HepG2 (cell line): ENCODE data around the gene PHKA2.

Source experiments
- ARHGAP35 ChIP-seq: sonication (generic); formaldehyde crosslinking; IDR thresholded peaks from 2 replicates; pipeline ENCODE4 v1.9.0; 2022; ENCODE audit warnings: mild to moderate bottlenecking, inconsistent platforms, moderate library complexity, missing genetic modification reagents, borderline replicate concordance
- NFATC3 ChIP-seq: sonication (generic); formaldehyde crosslinking; IDR thresholded peaks from 2 replicates; pipeline ENCODE4 v1.5.1; 2020; ENCODE audit warnings: mild to moderate bottlenecking, missing genetic modification reagents
- POLR2AphosphoS5 ChIP-seq: IDR thresholded peaks from 2 replicates; pipeline ENCODE4 v1.6.1; 2012; ENCODE audit warnings: low read depth, low read length
- ZFAT ChIP-seq: sonication (generic); formaldehyde crosslinking; conservative IDR thresholded peaks from 2 replicates; pipeline ENCODE4 v1.8.1; 2023; ENCODE audit warnings: missing genetic modification reagents, inconsistent platforms
- ZFP82 ChIP-seq: sonication (generic); formaldehyde crosslinking; IDR thresholded peaks from 2 replicates; pipeline ENCODE4 v1.5.1; 2020; ENCODE audit warnings: mild to moderate bottlenecking, missing genetic modification reagents, borderline replicate concordance
- ZNF274 ChIP-seq: sonication (generic); formaldehyde crosslinking; IDR thresholded peaks from 2 replicates; pipeline ENCODE4 v1.5.1; 2020; ENCODE audit warnings: mild to moderate bottlenecking, missing genetic modification reagents
- TF ChIP-seq, protein P1 (sequence below): sonication (generic); formaldehyde crosslinking; IDR thresholded peaks from 2 replicates; pipeline ENCODE4 v1.8.1; 2022; ENCODE audit warnings: mild to moderate bottlenecking, missing genetic modification reagents
- TF ChIP-seq, protein P2 (sequence below): IDR thresholded peaks from 2 replicates; pipeline ENCODE4 v1.6.1; 2018; ENCODE audit warnings: missing genetic modification reagents, mild to moderate bottlenecking, missing compliant biosample characterization
- TF ChIP-seq, protein P3 (sequence below): sonication (generic); formaldehyde crosslinking; IDR thresholded peaks from 2 replicates; pipeline ENCODE4 v1.5.0; 2020; ENCODE audit warnings: mild to moderate bottlenecking, missing genetic modification reagents, moderate library complexity
- TF ChIP-seq, protein P4 (sequence below): sonication (generic); formaldehyde crosslinking; IDR thresholded peaks from 2 replicates; pipeline ENCODE4 v1.5.1; 2020; ENCODE audit warnings: missing genetic modification reagents, mild to moderate bottlenecking, borderline replicate concordance

DNA sequence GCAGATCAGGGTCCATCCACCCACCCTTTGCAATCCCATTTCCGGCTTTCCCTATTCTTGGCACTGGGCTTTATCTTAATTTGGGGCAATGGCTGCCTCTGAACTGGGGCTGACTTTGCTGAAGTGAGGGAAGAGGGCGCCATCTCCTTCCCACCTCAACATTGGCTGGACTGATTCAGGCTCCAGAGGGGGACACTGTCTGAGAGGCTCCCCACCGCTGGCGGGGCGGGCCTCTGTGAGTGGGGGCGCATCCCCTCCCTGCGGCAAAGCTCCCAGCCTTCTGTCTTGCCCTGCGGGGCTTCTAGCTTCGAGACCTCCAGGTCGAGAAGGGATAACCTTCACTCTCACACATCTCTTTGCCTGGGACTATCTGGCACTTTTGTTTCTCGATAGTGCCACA lies 85.8 kb downstream of the PHKA2 start:
- no peak for TF ChIP-seq POLR2AphosphoS5
- no peak for TF ChIP-seq ZNF274 (CRISPR knock-in tag)
- TF ChIP-seq, protein P1, sequence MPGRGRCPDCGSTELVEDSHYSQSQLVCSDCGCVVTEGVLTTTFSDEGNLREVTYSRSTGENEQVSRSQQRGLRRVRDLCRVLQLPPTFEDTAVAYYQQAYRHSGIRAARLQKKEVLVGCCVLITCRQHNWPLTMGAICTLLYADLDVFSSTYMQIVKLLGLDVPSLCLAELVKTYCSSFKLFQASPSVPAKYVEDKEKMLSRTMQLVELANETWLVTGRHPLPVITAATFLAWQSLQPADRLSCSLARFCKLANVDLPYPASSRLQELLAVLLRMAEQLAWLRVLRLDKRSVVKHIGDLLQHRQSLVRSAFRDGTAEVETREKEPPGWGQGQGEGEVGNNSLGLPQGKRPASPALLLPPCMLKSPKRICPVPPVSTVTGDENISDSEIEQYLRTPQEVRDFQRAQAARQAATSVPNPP (CRISPR knock-in tag), result no peak
- TF ChIP-seq, protein P2, sequence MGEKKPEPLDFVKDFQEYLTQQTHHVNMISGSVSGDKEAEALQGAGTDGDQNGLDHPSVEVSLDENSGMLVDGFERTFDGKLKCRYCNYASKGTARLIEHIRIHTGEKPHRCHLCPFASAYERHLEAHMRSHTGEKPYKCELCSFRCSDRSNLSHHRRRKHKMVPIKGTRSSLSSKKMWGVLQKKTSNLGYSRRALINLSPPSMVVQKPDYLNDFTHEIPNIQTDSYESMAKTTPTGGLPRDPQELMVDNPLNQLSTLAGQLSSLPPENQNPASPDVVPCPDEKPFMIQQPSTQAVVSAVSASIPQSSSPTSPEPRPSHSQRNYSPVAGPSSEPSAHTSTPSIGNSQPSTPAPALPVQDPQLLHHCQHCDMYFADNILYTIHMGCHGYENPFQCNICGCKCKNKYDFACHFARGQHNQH (CRISPR knock-in tag), result no peak
- no peak for TF ChIP-seq NFATC3 (CRISPR knock-in tag)
- TF ChIP-seq, protein P3, sequence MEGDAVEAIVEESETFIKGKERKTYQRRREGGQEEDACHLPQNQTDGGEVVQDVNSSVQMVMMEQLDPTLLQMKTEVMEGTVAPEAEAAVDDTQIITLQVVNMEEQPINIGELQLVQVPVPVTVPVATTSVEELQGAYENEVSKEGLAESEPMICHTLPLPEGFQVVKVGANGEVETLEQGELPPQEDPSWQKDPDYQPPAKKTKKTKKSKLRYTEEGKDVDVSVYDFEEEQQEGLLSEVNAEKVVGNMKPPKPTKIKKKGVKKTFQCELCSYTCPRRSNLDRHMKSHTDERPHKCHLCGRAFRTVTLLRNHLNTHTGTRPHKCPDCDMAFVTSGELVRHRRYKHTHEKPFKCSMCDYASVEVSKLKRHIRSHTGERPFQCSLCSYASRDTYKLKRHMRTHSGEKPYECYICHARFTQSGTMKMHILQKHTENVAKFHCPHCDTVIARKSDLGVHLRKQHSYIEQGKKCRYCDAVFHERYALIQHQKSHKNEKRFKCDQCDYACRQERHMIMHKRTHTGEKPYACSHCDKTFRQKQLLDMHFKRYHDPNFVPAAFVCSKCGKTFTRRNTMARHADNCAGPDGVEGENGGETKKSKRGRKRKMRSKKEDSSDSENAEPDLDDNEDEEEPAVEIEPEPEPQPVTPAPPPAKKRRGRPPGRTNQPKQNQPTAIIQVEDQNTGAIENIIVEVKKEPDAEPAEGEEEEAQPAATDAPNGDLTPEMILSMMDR (CRISPR knock-in tag), result no peak
- TF ChIP-seq ARHGAP35 (CRISPR knock-in tag), result no peak
- TF ChIP-seq ZFP82 (CRISPR knock-in tag), result no peak
- TF ChIP-seq, protein P4, sequence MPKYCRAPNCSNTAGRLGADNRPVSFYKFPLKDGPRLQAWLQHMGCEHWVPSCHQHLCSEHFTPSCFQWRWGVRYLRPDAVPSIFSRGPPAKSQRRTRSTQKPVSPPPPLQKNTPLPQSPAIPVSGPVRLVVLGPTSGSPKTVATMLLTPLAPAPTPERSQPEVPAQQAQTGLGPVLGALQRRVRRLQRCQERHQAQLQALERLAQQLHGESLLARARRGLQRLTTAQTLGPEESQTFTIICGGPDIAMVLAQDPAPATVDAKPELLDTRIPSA (CRISPR knock-in tag), result no peak
- no peak for TF ChIP-seq ZFAT
